ENCODE results near the gene SGSM1. TPM values are rescaled to one million over a fixed set of nuclear protein-coding genes. Genes with fewer than 3 reads are reported as not detected.

SGSM1 gene
- total and polyA plus RNA-seq, 2 donors (not counting 1 experiment from before 2014, with no cell fraction given): not detected

GRCh38 chr22:24775769-24776492, 30.1 kb upstream of the SGSM1 start:
- Histone ChIP-seq H2AFZ (ENCODE audit: low read length) (no peak overlapping the region), H3K9me3 (ENCODE audit: control insufficient read depth, insufficient read depth, low read depth, low read length) (no peaks in the 10 kb centered on the region), H3K27me3 (ENCODE audit: control insufficient read depth, insufficient read depth, low read length) (peaks cover 2% of the 10 kb centered on the region), H3K4me3 (replicated peaks in 1 of 4; ENCODE audit: control extremely low read depth in 1 of 4, insufficient read depth in 1 of 4, low read depth in 3 of 4, low read length in 4 of 4) (no peak overlapping the region), H3K4me2 (ENCODE audit: extremely low read depth, insufficient read depth, low read length) (no peak overlapping the region), H3K36me3 (ENCODE audit: control insufficient read depth, insufficient read depth, low read length) (no peaks in the 10 kb centered on the region), H3K9ac (ENCODE audit: insufficient read depth, low read length) (no peak overlapping the region), H3K4me1 (ENCODE audit: control insufficient read depth, extremely low read depth, insufficient read depth, low read length) (no peaks in the 10 kb centered on the region), H4K20me1 (ENCODE audit: control insufficient read depth, extremely low read depth, insufficient read depth, low read length) (no peaks in the 10 kb centered on the region), H3K27ac (ENCODE audit: insufficient read depth, low read length) (no peak overlapping the region), H3K79me2 (ENCODE audit: control insufficient read depth, insufficient read depth, low read length) (no peaks in the 10 kb centered on the region)
- TF ChIP-seq CTCF (conservative IDR thresholded peaks at IDR 0.05 in 1 of 2, IDR thresholded peaks at IDR 0.05 in 1 of 2; ENCODE audit: low read depth in 1 of 2, low read length in 2 of 2): no peak
- TF ChIP-seq EZH2 (IDR thresholded peaks at IDR 0.05; ENCODE audit: low read length, missing control alignments): no peak
- DNase-seq (ENCODE audit: low read depth in 2 of 2): no peak

- no peak for TF ChIP-seq EZH2 (IDR thresholded peaks at IDR 0.05; ENCODE audit: low read length, missing control alignments)
- no peak for TF ChIP-seq CTCF (conservative IDR thresholded peaks at IDR 0.05 in 1 of 2, IDR thresholded peaks at IDR 0.05 in 1 of 2; ENCODE audit: low read depth in 1 of 2, low read length in 2 of 2)
- Histone ChIP-seq H4K20me1 (ENCODE audit: control insufficient read depth, extremely low read depth, insufficient read depth, low read length) (no peaks in the 10 kb centered on the region), H3K4me3 (replicated peaks in 1 of 4; ENCODE audit: control extremely low read depth in 1 of 4, insufficient read depth in 1 of 4, low read depth in 3 of 4, low read length in 4 of 4) (no peak overlapping the region), H3K9ac (ENCODE audit: insufficient read depth, low read length) (no peak overlapping the region), H3K27ac (ENCODE audit: insufficient read depth, low read length) (no peak overlapping the region), H3K36me3 (ENCODE audit: control insufficient read depth, insufficient read depth, low read length) (no peaks in the 10 kb centered on the region), H3K4me2 (ENCODE audit: extremely low read depth, insufficient read depth, low read length) (no peak overlapping the region), H3K27me3 (ENCODE audit: control insufficient read depth, insufficient read depth, low read length) (peaks cover 2% of the 10 kb centered on the region), H3K4me1 (ENCODE audit: control insufficient read depth, extremely low read depth, insufficient read depth, low read length) (no peaks in the 10 kb centered on the region), H2AFZ (ENCODE audit: low read length) (no peak overlapping the region), H3K9me3 (ENCODE audit: control insufficient read depth, insufficient read depth, low read depth, low read length) (no peaks in the 10 kb centered on the region), H3K79me2 (ENCODE audit: control insufficient read depth, insufficient read depth, low read length) (no peaks in the 10 kb centered on the region)
- no peak for DNase-seq (ENCODE audit: low read depth in 2 of 2)
Observed at GRCh38 chr22:24776525-24776924, 29.5 kb upstream of the SGSM1 start.

GRCh38 chr22:24789516-24789915, 16.5 kb upstream of the SGSM1 start:
- H3K4me2 ChIP-seq (ENCODE audit: extremely low read depth, insufficient read depth, low read length): no peak overlapping the region
- H3K27ac ChIP-seq (ENCODE audit: insufficient read depth, low read length): no peak overlapping the region
- no peak overlapping the region for H2AFZ ChIP-seq (ENCODE audit: low read length)
- H3K4me3 ChIP-seq (replicated peaks in 1 of 4; ENCODE audit: control extremely low read depth in 1 of 4, insufficient read depth in 1 of 4, low read depth in 3 of 4, low read length in 4 of 4): no peak overlapping the region
- TF ChIP-seq EZH2 (IDR thresholded peaks at IDR 0.05; ENCODE audit: low read length, missing control alignments) (no peak), CTCF (conservative IDR thresholded peaks at IDR 0.05 in 1 of 2, IDR thresholded peaks at IDR 0.05 in 1 of 2; ENCODE audit: low read depth in 1 of 2, low read length in 2 of 2) (no peak)
- H3K9me3 ChIP-seq (ENCODE audit: control insufficient read depth, insufficient read depth, low read depth, low read length): no peaks in the 10 kb centered on the region
- DNase-seq (ENCODE audit: low read depth in 2 of 2): no peak
- H3K4me1 ChIP-seq (ENCODE audit: control insufficient read depth, extremely low read depth, insufficient read depth, low read length): no peaks in the 10 kb centered on the region
- H4K20me1 ChIP-seq (ENCODE audit: control insufficient read depth, extremely low read depth, insufficient read depth, low read length): no peaks in the 10 kb centered on the region
- H3K79me2 ChIP-seq (ENCODE audit: control insufficient read depth, insufficient read depth, low read length): no peaks in the 10 kb centered on the region
- no peak overlapping the region for H3K9ac ChIP-seq (ENCODE audit: insufficient read depth, low read length)
- no peaks in the 10 kb centered on the region for H3K27me3 ChIP-seq (ENCODE audit: control insufficient read depth, insufficient read depth, low read length)
- H3K36me3 ChIP-seq (ENCODE audit: control insufficient read depth, insufficient read depth, low read length): no peaks in the 10 kb centered on the region

Data from fibroblast of lung (primary cell).